GM23338 (cell line): ENCODE measurements around the gene COG2. TPM values are rescaled to one million over a fixed set of nuclear protein-coding genes. Genes with fewer than 3 reads are reported as not detected.

Experiments used
- ATAC-seq: fragments of 200-7000 bp; cut with Tn5 transposase; 3 replicates; pipeline ENCODE4 v1.9.1; 2020
- DNase-seq: peaks from one replicate; pipeline ENCODE4 v3.0.0-alpha.2; 2015; ENCODE audit warnings: low spot score
- H2AFZ ChIP-seq: fragments of 200-600 bp; sonication (generic); 2 replicates; pipeline ENCODE4 v1.8.0; 2016; ENCODE audit warnings: antibody characterized with exemption, mild to moderate bottlenecking, moderate library complexity
- H3F3A ChIP-seq: fragments of 200-600 bp; sonication (generic); replicated peaks from 2 replicates; pipeline ENCODE4 v1.8.0; 2017; ENCODE audit warnings: antibody characterized with exemption, mixed run types, low read depth
- H3K27ac ChIP-seq: fragments of 200-600 bp; sonication (generic); 2 replicates; pipeline ENCODE4 v1.6.1; 2016; ENCODE audit warnings: low read depth
- H3K27me3 ChIP-seq: fragments of 200-600 bp; sonication (generic); 2 replicates; pipeline ENCODE4 v1.8.0; 2016; ENCODE audit warnings: mild to moderate bottlenecking, mixed run types, moderate library complexity; ENCODE audit not compliant: insufficient read depth
- H3K36me3 ChIP-seq: fragments of 200-600 bp; sonication (generic); 2 replicates; pipeline ENCODE4 v1.8.0; 2016; ENCODE audit warnings: mild to moderate bottlenecking; ENCODE audit not compliant: insufficient read depth
- H3K4me1 ChIP-seq: fragments of 200-600 bp; sonication (generic); 2 replicates; pipeline ENCODE4 v1.8.0; 2016; ENCODE audit warnings: mild to moderate bottlenecking, moderate library complexity; ENCODE audit not compliant: insufficient read depth
- H3K4me2 ChIP-seq: fragments of 200-600 bp; sonication (generic); 2 replicates; pipeline ENCODE4 v1.7.1; 2017; ENCODE audit warnings: mixed run types
- H3K4me3 ChIP-seq: fragments of 200-600 bp; sonication (generic); 2 replicates; pipeline ENCODE4 v1.6.1; 2016; ENCODE audit warnings: mixed run types
- H3K79me2 ChIP-seq: fragments of 200-600 bp; sonication (generic); replicated peaks from 2 replicates; pipeline ENCODE4 v1.8.0; 2017; ENCODE audit warnings: mild to moderate bottlenecking; ENCODE audit not compliant: insufficient read depth
- H3K9me2 ChIP-seq: fragments of 200-600 bp; sonication (generic); 2 replicates; pipeline ENCODE4 v1.8.0; 2017; ENCODE audit not compliant: insufficient read depth
- H4K20me1 ChIP-seq: fragments of 200-600 bp; sonication (generic); replicated peaks from 2 replicates; pipeline ENCODE4 v1.8.0; 2017; ENCODE audit warnings: mild to moderate bottlenecking; ENCODE audit not compliant: insufficient read depth
- H3K27ac Mint-ChIP-seq: 2 replicates; pipeline ENCODE4 v1.8.0; 2020; ENCODE audit warnings: inconsistent platforms, mild to moderate bottlenecking, moderate library complexity, mixed read lengths
- H3K27me3 Mint-ChIP-seq: 3 replicates; pipeline ENCODE4 v1.8.0; 2022; ENCODE audit warnings: low read depth, mild to moderate bottlenecking, moderate library complexity, mixed read lengths, inconsistent platforms; ENCODE audit not compliant: insufficient read depth, poor library complexity
- H3K36me3 Mint-ChIP-seq: 3 replicates; pipeline ENCODE4 v1.8.0; 2021; ENCODE audit warnings: low read depth, mild to moderate bottlenecking, inconsistent platforms, moderate library complexity, mixed read lengths
- H3K4me1 Mint-ChIP-seq: 3 replicates; pipeline ENCODE4 v1.8.0; 2020; ENCODE audit warnings: mild to moderate bottlenecking, inconsistent platforms, mixed read lengths
- H3K4me3 Mint-ChIP-seq: 3 replicates; pipeline ENCODE4 v1.8.0; 2021; ENCODE audit warnings: moderate library complexity, mild to moderate bottlenecking, inconsistent platforms, mixed read lengths
- H3K9me3 Mint-ChIP-seq: 3 replicates; pipeline ENCODE4 v1.8.0; 2020; ENCODE audit warnings: moderate library complexity, mild to moderate bottlenecking, inconsistent platforms, mixed read lengths
- CREB1 ChIP-seq: fragments of 250-450 bp; sonication (Bioruptor Pico); IDR thresholded peaks from 2 replicates; pipeline ENCODE4 v1.5.0; 2020; ENCODE audit warnings: low read depth, mild to moderate bottlenecking, moderate library complexity
- EZH2 ChIP-seq: fragments of 200-600 bp; sonication (generic); IDR thresholded peaks from one replicate; pipeline ENCODE4 v1.8.0; 2017; ENCODE audit warnings: antibody characterized with exemption, mild to moderate bottlenecking, low read depth; ENCODE audit not compliant: unreplicated experiment
- JUNB ChIP-seq: IDR thresholded peaks from one replicate; pipeline ENCODE4 v1.6.1; 2016; ENCODE audit warnings: antibody characterized with exemption; ENCODE audit not compliant: unreplicated experiment
- NANOG ChIP-seq: IDR thresholded peaks from 2 replicates; pipeline ENCODE4 v1.6.1; 2016; ENCODE audit warnings: antibody characterized with exemption, borderline replicate concordance
- POLR2AphosphoS5 ChIP-seq: IDR thresholded peaks from 2 replicates; pipeline ENCODE4 v1.6.1; 2016; ENCODE audit warnings: antibody characterized with exemption, low read depth
- STAT1 ChIP-seq: IDR thresholded peaks from one replicate; pipeline ENCODE4 v1.6.1; 2016; ENCODE audit warnings: antibody characterized with exemption; ENCODE audit not compliant: unreplicated experiment
- ZNF331 ChIP-seq: fragments of 250-450 bp; sonication (Bioruptor Pico); IDR thresholded peaks from 2 replicates; pipeline ENCODE4 v1.5.0; 2020; ENCODE audit warnings: low read depth, mild to moderate bottlenecking, moderate library complexity
- polyA plus RNA-seq: library from polyadenylated mRNA; unstranded; fragments of >200 nt; fragmentation: Nextera tagmentation; extraction: Ambion mirVana; gene quantifications from 2 replicates; pipeline ENCODE4 v1.2.1, GENCODE V29; 2016
- total RNA-seq: library from RNA; depleted of rRNA; stranded (reverse); fragments of >200 nt; shearing (Covaris generic); gene quantifications from 2 replicates; pipeline ENCODE4 v1.2.3, GENCODE V29; 2014
- TF ChIP-seq, protein P1 (sequence below), 2 experiments: fragments of 200-600 bp in 1 of 2; sonication (generic) in 1 of 2; conservative IDR thresholded peaks; 2 replicates each; pipeline versions ENCODE4 v1.5.1 to v1.6.1; 2016 to 2017; ENCODE audit warnings: antibody characterized with exemption in 2 of 2, low read depth in 2 of 2, mild to moderate bottlenecking in 2 of 2, moderate library complexity in 1 of 2
- TF ChIP-seq, protein P2 (sequence below): fragments of 250-450 bp; sonication (Bioruptor Pico); IDR thresholded peaks from 2 replicates; pipeline ENCODE4 v1.5.0; 2020; ENCODE audit warnings: mild to moderate bottlenecking, moderate library complexity
- TF ChIP-seq, protein P3 (sequence below): IDR thresholded peaks from 2 replicates; pipeline ENCODE4 v1.6.1; 2016; ENCODE audit warnings: antibody characterized with exemption

COG2 gene
- total and polyA plus RNA-seq, 2 experiments from 2014 or later: 35.8 to 38.5 TPM

DNA sequence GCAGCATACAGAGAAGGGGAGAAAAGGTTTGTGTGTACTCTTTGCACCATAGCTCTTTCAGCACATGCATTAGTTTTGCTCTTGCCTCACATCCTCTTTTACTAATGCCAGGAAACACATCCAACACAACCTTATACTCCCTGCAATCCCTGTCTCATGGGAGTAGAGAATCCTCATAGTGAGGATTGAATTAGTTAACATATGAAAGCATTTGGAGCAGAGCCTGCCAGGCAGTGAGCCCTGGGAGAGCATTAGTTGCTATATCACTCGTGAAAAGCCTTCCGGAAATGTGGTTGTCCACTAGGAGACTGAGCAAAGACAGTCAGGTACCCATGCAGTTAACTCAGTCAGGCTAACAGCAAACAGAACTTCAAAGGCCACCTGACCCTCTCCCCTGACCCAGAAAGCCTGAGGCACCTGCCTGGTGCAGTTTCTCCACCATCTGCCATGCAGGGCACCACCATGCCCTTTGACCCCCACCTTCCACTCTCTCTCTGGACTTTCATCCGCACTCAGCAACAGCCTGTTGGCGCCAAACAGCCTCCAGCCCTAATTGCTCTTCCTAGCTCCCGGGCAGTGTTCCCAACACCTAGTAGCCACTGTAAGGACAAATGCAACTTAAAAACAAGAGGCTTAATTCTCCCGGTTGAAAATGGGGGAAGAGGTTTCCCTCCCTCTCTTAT, 86.6 kb downstream of the COG2 start:
- ATAC-seq: peak; percentile 85
- Mint-ChIP-seq H3K4me1 (peaks cover 17% of the 10 kb centered on the region), H3K36me3 (no peaks in the 10 kb centered on the region), H3K4me3 (no peak overlapping the region; the same call in 2 of the 3 replicates), H3K27ac (no peak overlapping the region), H3K9me3 (no peaks in the 10 kb centered on the region; the same call in 2 of the 3 replicates), H3K27me3 (peaks cover 7% of the 10 kb centered on the region)
- H3K4me1 ChIP-seq: peaks cover 14% of the 10 kb centered on the region
- no peaks in the 10 kb centered on the region for H3F3A ChIP-seq
- H2AFZ ChIP-seq: peak overlapping the region; percentile 23; the same call in 1 of the 2 replicates
- H3K27me3 ChIP-seq: no peaks in the 10 kb centered on the region
- peak; percentile 30 for DNase-seq
- H3K27ac ChIP-seq: no peak overlapping the region
- H3K4me2 ChIP-seq: peak overlapping the region; percentile 7; the same call in 1 of the 2 replicates
- no peak for TF ChIP-seq STAT1
- TF ChIP-seq, protein P1, sequence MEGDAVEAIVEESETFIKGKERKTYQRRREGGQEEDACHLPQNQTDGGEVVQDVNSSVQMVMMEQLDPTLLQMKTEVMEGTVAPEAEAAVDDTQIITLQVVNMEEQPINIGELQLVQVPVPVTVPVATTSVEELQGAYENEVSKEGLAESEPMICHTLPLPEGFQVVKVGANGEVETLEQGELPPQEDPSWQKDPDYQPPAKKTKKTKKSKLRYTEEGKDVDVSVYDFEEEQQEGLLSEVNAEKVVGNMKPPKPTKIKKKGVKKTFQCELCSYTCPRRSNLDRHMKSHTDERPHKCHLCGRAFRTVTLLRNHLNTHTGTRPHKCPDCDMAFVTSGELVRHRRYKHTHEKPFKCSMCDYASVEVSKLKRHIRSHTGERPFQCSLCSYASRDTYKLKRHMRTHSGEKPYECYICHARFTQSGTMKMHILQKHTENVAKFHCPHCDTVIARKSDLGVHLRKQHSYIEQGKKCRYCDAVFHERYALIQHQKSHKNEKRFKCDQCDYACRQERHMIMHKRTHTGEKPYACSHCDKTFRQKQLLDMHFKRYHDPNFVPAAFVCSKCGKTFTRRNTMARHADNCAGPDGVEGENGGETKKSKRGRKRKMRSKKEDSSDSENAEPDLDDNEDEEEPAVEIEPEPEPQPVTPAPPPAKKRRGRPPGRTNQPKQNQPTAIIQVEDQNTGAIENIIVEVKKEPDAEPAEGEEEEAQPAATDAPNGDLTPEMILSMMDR (conservative IDR thresholded peaks at IDR 0.05; ENCODE audit: low read depth in 2 of 2): no peak
- TF ChIP-seq CREB1 (CRISPR knock-in tag): no peak
- no peak for TF ChIP-seq JUNB
- no peak for TF ChIP-seq POLR2AphosphoS5
- TF ChIP-seq EZH2: no peak
- TF ChIP-seq, protein P2, sequence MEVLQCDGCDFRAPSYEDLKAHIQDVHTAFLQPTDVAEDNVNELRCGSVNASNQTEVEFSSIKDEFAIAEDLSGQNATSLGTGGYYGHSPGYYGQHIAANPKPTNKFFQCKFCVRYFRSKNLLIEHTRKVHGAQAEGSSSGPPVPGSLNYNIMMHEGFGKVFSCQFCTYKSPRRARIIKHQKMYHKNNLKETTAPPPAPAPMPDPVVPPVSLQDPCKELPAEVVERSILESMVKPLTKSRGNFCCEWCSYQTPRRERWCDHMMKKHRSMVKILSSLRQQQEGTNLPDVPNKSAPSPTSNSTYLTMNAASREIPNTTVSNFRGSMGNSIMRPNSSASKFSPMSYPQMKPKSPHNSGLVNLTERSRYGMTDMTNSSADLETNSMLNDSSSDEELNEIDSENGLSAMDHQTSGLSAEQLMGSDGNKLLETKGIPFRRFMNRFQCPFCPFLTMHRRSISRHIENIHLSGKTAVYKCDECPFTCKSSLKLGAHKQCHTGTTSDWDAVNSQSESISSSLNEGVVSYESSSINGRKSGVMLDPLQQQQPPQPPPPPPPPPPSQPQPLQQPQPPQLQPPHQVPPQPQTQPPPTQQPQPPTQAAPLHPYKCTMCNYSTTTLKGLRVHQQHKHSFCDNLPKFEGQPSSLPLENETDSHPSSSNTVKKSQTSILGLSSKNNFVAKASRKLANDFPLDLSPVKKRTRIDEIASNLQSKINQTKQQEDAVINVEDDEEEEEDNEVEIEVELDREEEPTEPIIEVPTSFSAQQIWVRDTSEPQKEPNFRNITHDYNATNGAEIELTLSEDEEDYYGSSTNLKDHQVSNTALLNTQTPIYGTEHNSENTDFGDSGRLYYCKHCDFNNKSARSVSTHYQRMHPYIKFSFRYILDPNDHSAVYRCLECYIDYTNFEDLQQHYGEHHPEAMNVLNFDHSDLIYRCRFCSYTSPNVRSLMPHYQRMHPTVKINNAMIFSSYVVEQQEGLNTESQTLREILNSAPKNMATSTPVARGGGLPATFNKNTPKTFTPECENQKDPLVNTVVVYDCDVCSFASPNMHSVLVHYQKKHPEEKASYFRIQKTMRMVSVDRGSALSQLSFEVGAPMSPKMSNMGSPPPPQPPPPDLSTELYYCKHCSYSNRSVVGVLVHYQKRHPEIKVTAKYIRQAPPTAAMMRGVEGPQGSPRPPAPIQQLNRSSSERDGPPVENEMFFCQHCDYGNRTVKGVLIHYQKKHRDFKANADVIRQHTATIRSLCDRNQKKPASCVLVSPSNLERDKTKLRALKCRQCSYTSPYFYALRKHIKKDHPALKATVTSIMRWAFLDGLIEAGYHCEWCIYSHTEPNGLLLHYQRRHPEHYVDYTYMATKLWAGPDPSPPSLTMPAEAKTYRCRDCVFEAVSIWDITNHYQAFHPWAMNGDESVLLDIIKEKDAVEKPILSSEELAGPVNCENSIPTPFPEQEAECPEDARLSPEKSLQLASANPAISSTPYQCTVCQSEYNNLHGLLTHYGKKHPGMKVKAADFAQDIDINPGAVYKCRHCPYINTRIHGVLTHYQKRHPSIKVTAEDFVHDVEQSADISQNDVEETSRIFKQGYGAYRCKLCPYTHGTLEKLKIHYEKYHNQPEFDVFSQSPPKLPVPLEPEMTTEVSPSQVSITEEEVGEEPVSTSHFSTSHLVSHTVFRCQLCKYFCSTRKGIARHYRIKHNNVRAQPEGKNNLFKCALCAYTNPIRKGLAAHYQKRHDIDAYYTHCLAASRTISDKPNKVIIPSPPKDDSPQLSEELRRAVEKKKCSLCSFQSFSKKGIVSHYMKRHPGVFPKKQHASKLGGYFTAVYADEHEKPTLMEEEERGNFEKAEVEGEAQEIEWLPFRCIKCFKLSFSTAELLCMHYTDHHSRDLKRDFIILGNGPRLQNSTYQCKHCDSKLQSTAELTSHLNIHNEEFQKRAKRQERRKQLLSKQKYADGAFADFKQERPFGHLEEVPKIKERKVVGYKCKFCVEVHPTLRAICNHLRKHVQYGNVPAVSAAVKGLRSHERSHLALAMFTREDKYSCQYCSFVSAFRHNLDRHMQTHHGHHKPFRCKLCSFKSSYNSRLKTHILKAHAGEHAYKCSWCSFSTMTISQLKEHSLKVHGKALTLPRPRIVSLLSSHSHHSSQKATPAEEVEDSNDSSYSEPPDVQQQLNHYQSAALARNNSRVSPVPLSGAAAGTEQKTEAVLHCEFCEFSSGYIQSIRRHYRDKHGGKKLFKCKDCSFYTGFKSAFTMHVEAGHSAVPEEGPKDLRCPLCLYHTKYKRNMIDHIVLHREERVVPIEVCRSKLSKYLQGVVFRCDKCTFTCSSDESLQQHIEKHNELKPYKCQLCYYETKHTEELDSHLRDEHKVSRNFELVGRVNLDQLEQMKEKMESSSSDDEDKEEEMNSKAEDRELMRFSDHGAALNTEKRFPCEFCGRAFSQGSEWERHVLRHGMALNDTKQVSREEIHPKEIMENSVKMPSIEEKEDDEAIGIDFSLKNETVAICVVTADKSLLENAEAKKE: no peak
- TF ChIP-seq, protein P3, sequence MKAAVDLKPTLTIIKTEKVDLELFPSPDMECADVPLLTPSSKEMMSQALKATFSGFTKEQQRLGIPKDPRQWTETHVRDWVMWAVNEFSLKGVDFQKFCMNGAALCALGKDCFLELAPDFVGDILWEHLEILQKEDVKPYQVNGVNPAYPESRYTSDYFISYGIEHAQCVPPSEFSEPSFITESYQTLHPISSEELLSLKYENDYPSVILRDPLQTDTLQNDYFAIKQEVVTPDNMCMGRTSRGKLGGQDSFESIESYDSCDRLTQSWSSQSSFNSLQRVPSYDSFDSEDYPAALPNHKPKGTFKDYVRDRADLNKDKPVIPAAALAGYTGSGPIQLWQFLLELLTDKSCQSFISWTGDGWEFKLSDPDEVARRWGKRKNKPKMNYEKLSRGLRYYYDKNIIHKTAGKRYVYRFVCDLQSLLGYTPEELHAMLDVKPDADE: no peak
- TF ChIP-seq ZNF331 (CRISPR knock-in tag): no peak
- no peak for TF ChIP-seq NANOG
- no peaks in the 10 kb centered on the region for H4K20me1 ChIP-seq
- H3K9me2 ChIP-seq: 0 out of 2 replicates have a peak, but pooled peaks cover 4% of the 10 kb centered on the region
- no peak overlapping the region for H3K4me3 ChIP-seq
- H3K79me2 ChIP-seq: no peaks in the 10 kb centered on the region
- no peaks in the 10 kb centered on the region for H3K36me3 ChIP-seq
